Spleen (tissue), 11 donors: ENCODE measurements around the gene CCNE1. TPM values are rescaled to one million over a fixed set of nuclear protein-coding genes. Genes with fewer than 3 reads are reported as not detected.

Experiments used
- DNase-seq: peaks from one replicate; pipeline ENCODE4 v3.0.0-alpha.2; 2020
- H3K27ac ChIP-seq, 8 donors: fragments of 200-600 bp; sonication (generic) in 7 of 8; 1 replicate in 4 of 8; 2 replicates in 4 of 8; pipeline versions ENCODE4 v1.5.0 to v1.8.0; 2016 to 2021; ENCODE audit warnings: inconsistent platforms in 4 of 8, mild to moderate bottlenecking in 4 of 8, moderate library complexity in 1 of 8
- H3K27me3 ChIP-seq, 7 donors: fragments of 200-600 bp; sonication (generic) in 6 of 7; replicated peaks in 1 of 7; 1 replicate in 4 of 7; 2 replicates in 3 of 7; pipeline versions ENCODE4 v1.5.0 to v1.8.0; 2016 to 2021; ENCODE audit warnings: inconsistent platforms in 3 of 7, mild to moderate bottlenecking in 1 of 7
- H3K36me3 ChIP-seq, 6 donors: fragments of 200-600 bp; sonication (generic) in 5 of 6; 1 replicate in 4 of 6; 2 replicates in 2 of 6; pipeline versions ENCODE4 v1.5.0 to v1.8.0; 2016 to 2021; ENCODE audit warnings: inconsistent platforms in 2 of 6
- H3K4me1 ChIP-seq, 6 donors: fragments of 200-600 bp; sonication (generic) in 5 of 6; 1 replicate in 3 of 6; 2 replicates in 3 of 6; pipeline versions ENCODE4 v1.5.0 to v1.8.0; 2016 to 2021; ENCODE audit warnings: inconsistent platforms in 3 of 6
- H3K4me3 ChIP-seq, 8 donors: fragments of 200-600 bp; sonication (generic) in 7 of 8; 1 replicate in 4 of 8; 2 replicates in 4 of 8; pipeline versions ENCODE4 v1.5.0 to v1.8.0; 2016 to 2021; ENCODE audit warnings: inconsistent platforms in 4 of 8, mild to moderate bottlenecking in 4 of 8, moderate library complexity in 2 of 8
- H3K9me3 ChIP-seq, 8 donors: fragments of 200-600 bp; sonication (generic) in 7 of 8; 1 replicate in 4 of 8; 2 replicates in 4 of 8; pipeline versions ENCODE4 v1.5.0 to v1.8.0; 2016 to 2021; ENCODE audit warnings: inconsistent platforms in 4 of 8
- POLR2A ChIP-seq, 3 donors: fragments of 450-650 bp; IDR thresholded peaks; one replicate each; pipeline ENCODE4 v1.5.1; 2017; ENCODE audit warnings: antibody characterized with exemption in 3 of 3, mild to moderate bottlenecking in 1 of 3
- POLR2AphosphoS5 ChIP-seq, 3 donors: sonication (generic); formaldehyde crosslinking; IDR thresholded peaks; one replicate each; pipeline ENCODE4 v1.5.1; 2017; ENCODE audit warnings: antibody characterized with exemption in 3 of 3
- WGBS, 5 donors: extraction: QIAGEN DNeasy Blood & Tissue Kit in 3 of 5; methylation state at CpG; one replicate each; pipeline versions ENCODE4 v1.1.5 to v1.1.7; 2013 to 2018; 5-methylcytosine and 5-hydroxymethylcytosine counted together
- intact Hi-C: fragments of 100-400 bp; cut with DNase I; formaldehyde crosslinking; loops from one replicate; pipeline ENCODE4 v1.15.0; 2023; ENCODE audit warnings: low total_unique reads
- polyA plus RNA-seq, 3 donors: library from polyadenylated mRNA; stranded (reverse); fragments of 200-250 nt; gene quantifications; one replicate each; pipeline ENCODE4 v1.2.1, GENCODE V29; 2013
- total RNA-seq, 7 donors: library from RNA; depleted of rRNA in 3 of 7; stranded (reverse); fragments of >200 nt in 3 of 7; fragmentation: NEBNext Ultra II Directional in 4 of 7; extraction: Animal tissue kit (Norgen Biotek cat#: 25700) in 4 of 7; gene quantifications; one replicate each; pipeline versions ENCODE4 v1.1.0 to v1.2.1, GENCODE V29; 2016 to 2021
- TF ChIP-seq, protein P1 (sequence below), 11 experiments: fragments of 200-600 bp in 7 of 11; fragments of 450-650 bp in 4 of 11; sonication (generic) in 4 of 11; IDR thresholded peaks in 8 of 11; conservative IDR thresholded peaks in 3 of 11; 1 replicate in 7 of 11; 2 replicates in 4 of 11; pipeline versions ENCODE4 v1.4.0 to v1.8.0; 2016 to 2021; ENCODE audit warnings: antibody characterized with exemption in 11 of 11, inconsistent platforms in 4 of 11, mild to moderate bottlenecking in 1 of 11
- donor health status: healthy with polysubstance abuse.
- donor health status: DM: no; HTN: no; CAD: no; lungs with moderate emphysema.
- donor health status: DM: no; HTN: no; CAD: no.
- donor health status: Bipolar disorder and iron deficiency.
- donor health status: healthy.
- donor health status: DM: no; HTN: no; CAD: no.
- donor health status: DM: yes; HTN: yes; CAD: no.

The CCNE1 gene
- total and polyA plus RNA-seq, 10 donors: 2.3 to 4.8 (median 3.9) TPM

GRCh38 chr19:29837996-29838395, 26.2 kb downstream of the CCNE1 start:
- Histone ChIP-seq H3K4me3 (no peak overlapping the region), H3K4me1 (peaks cover 0 to 8% (median 6%) of the 10 kb centered on the region in 6 donors), H3K9me3 (no peaks in the 10 kb centered on the region), H3K27ac (peak overlapping the region in 3 of 8 donors; percentile 1 to 23 (median 14)), H3K27me3 (peaks cover 0 to 31% (median 0%) of the 10 kb centered on the region in 7 donors), H3K36me3 (no peaks in the 10 kb centered on the region)
- 87 to 94% (median 90%) methylated on average over 9 of the region's 9 CpGs for WGBS, 5 donors
- TF ChIP-seq, protein P1, sequence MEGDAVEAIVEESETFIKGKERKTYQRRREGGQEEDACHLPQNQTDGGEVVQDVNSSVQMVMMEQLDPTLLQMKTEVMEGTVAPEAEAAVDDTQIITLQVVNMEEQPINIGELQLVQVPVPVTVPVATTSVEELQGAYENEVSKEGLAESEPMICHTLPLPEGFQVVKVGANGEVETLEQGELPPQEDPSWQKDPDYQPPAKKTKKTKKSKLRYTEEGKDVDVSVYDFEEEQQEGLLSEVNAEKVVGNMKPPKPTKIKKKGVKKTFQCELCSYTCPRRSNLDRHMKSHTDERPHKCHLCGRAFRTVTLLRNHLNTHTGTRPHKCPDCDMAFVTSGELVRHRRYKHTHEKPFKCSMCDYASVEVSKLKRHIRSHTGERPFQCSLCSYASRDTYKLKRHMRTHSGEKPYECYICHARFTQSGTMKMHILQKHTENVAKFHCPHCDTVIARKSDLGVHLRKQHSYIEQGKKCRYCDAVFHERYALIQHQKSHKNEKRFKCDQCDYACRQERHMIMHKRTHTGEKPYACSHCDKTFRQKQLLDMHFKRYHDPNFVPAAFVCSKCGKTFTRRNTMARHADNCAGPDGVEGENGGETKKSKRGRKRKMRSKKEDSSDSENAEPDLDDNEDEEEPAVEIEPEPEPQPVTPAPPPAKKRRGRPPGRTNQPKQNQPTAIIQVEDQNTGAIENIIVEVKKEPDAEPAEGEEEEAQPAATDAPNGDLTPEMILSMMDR (IDR thresholded peaks at IDR 0.05 in 8 of 11, conservative IDR thresholded peaks at IDR 0.05 in 3 of 11): no peak
- intact Hi-C loops: no loop called here
- no peak for DNase-seq

DNA sequence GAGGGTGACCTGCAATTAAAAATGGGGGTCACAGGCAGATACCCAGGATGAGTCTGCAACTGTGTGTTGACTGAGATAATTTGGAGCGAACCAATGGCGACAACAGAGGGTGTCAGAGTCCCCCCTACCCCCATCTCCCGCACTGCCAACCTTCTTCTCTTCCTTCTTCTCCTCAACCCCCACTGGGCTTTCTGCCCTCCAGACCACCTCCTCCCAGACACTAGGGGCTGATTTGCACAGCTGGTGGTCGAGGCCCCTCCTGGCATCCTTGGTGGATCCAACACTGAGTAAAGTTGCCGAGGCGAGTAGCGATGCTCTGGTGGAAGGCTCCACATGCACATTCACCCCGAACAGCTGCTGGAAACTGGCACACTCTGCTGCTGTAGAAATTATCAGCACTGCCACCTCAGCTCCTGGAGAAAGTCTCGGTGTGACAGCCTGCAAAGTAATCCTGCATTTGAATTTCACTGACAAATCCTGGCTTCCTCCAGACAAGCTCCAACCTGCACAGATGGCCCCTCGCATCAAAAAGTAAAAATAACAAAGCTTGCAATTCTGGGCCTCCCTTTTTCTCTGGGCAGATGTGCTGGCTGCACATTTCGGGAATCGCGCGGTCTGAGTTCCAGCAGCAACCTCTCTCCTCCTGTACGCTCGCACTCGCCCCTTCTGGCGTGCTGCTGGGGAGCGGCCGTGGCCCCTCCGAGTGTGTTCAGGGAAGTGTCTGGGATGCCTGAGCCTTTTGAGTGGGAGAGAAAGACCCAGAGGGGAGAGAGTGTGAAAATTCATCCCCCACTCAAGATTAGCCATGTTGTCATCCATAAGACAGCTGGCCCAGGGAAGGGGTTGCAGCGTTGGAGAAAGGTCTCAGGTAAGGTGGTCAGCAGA, 28.5 kb downstream of the CCNE1 start:
- Histone ChIP-seq H3K4me1 (peaks cover 10 to 24% (median 20%) of the 10 kb centered on the region in 6 donors), H3K27ac (no peak overlapping the region), H3K27me3 (peaks cover 0 to 26% (median 0%) of the 10 kb centered on the region in 7 donors), H3K36me3 (no peaks in the 10 kb centered on the region), H3K4me3 (no peak overlapping the region), H3K9me3 (no peaks in the 10 kb centered on the region)
- intact Hi-C loops: no loop called here
- WGBS, 5 donors: 82 to 87% (median 84%) methylated on average over 22 of the region's 22 CpGs
- DNase-seq: no peak
- TF ChIP-seq, protein P1 (IDR thresholded peaks at IDR 0.05 in 8 of 11, conservative IDR thresholded peaks at IDR 0.05 in 3 of 11): no peak
- TF ChIP-seq POLR2AphosphoS5 (IDR thresholded peaks at IDR 0.05) (no peak), POLR2A (IDR thresholded peaks at IDR 0.05) (no peak)

GRCh38 chr19:29841209-29841558, 29.4 kb downstream of the CCNE1 start:
- Histone ChIP-seq H3K4me3 (no peak overlapping the region), H3K27ac (no peak overlapping the region), H3K36me3 (no peaks in the 10 kb centered on the region), H3K9me3 (no peaks in the 10 kb centered on the region), H3K4me1 (peaks cover 10 to 33% (median 29%) of the 10 kb centered on the region in 6 donors), H3K27me3 (peaks cover 0 to 23% (median 0%) of the 10 kb centered on the region in 7 donors)
- no peak for DNase-seq
- 92 to 100% (median 98%) methylated on average over 3 of the region's 3 CpGs for WGBS, 5 donors
- TF ChIP-seq POLR2AphosphoS5 (IDR thresholded peaks at IDR 0.05) (no peak), POLR2A (IDR thresholded peaks at IDR 0.05) (no peak)
- TF ChIP-seq, protein P1 (IDR thresholded peaks at IDR 0.05 in 8 of 11, conservative IDR thresholded peaks at IDR 0.05 in 3 of 11): no peak
- intact Hi-C loops: no loop called here

DNA sequence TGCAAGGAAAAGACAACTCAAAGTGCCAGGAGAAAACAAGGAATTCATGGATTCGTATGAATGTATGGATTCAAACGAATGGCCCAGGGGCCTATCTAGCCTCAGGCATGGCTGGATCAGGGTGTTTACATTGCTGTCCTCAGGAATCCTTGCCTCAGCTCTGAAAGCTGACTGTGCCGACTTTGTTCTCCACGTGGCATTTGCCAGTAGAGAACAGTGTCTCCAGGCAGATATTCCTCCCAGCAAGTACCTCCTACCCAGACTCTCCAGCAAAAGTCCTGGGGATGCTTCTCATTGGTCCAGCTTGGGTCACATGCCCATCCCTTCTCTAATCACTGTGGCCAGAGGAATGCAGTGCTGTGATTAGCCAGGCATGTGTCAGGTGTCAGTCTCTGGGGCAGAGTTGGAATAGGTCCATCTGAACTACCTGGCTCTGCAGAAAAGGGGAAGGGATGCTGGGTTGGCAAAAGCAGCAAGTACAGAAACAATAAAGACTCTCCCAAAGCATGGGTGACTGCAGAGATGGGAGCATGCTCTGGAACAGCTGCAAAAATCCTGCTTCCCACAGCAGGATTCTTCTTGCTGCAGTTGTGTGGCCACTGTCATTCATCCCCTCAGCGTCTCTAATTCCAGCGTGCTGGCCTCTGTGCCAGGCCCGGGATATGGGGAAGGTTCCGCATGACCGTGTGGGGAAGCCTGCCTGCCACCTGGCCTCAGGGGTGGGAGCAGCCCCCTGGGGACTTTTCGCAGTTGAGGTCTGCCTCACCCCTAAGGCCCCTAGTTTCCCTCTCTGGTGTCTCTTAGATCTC, 30.0 kb downstream of the CCNE1 start:
- Histone ChIP-seq H3K27me3 (peaks cover 0 to 23% (median 0%) of the 10 kb centered on the region in 7 donors), H3K4me3 (no peak overlapping the region), H3K27ac (no peak overlapping the region), H3K9me3 (no peaks in the 10 kb centered on the region), H3K36me3 (no peaks in the 10 kb centered on the region), H3K4me1 (peaks cover 10 to 33% (median 30%) of the 10 kb centered on the region in 6 donors)
- no peak for DNase-seq
- TF ChIP-seq POLR2AphosphoS5 (IDR thresholded peaks at IDR 0.05): no peak
- TF ChIP-seq, protein P1 (IDR thresholded peaks at IDR 0.05 in 8 of 11, conservative IDR thresholded peaks at IDR 0.05 in 3 of 11): no peak
- no peak for TF ChIP-seq POLR2A (IDR thresholded peaks at IDR 0.05)
- intact Hi-C loops: no loop called here
- 70 to 88% (median 86%) methylated on average over 10 of the region's 10 CpGs for whole genome bisulfite sequencing, 5 donors
